Breast epithelium (tissue), 3 donors: ENCODE measurements around the gene CHAMP1.
"Not testable (repeated sequence)": the region's sequence is repeated elsewhere in the genome, so short reads cannot be mapped to it uniquely, and the experiment has no call there.

Experiments used
- CTCF ChIP-seq, 3 donors: fragments of 450-650 bp; IDR thresholded peaks; one replicate each; pipeline ENCODE4 v1.5.1; 2016 to 2017; ENCODE audit warnings: antibody characterized with exemption in 3 of 3, mild to moderate bottlenecking in 3 of 3, moderate library complexity in 3 of 3
- POLR2AphosphoS5 ChIP-seq, 3 donors: sonication (generic); formaldehyde crosslinking; IDR thresholded peaks; one replicate each; pipeline ENCODE4 v1.6.1; 2017; ENCODE audit warnings: antibody characterized with exemption in 3 of 3

DNA sequence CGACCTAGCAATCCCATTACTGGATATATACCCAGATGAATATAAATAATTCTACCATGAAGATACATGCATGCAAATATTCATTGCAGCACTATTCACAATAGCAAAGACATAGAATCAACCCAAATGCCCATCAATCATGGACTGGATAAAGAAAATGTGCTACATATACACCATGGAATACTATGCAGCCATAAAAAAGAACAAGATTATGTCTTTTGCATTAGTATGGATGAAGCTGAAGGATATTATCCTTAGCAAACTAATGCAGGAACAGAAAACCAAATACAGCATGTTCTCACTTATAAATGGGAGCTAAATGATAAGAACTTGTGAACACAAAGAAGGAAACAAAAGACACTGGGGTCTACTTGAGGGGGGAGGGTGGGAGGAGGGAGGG is 22.2 kb downstream of the CHAMP1 start:
- TF ChIP-seq CTCF, POLR2AphosphoS5 (IDR thresholded peaks at IDR 0.05): not testable (repeated sequence)
